Measurements from ENCODE around the gene CPZ.

The CPZ gene

GRCh38 chr4:8639777-8640720 is 47.5 kb downstream of the CPZ start:
- H3K4me3 ChIP-seq (ENCODE audit: low read length): no peak overlapping the region
- H3K36me3 ChIP-seq (ENCODE audit: control insufficient read depth, insufficient read depth, low read length): no peaks in the 10 kb centered on the region
- no peaks in the 10 kb centered on the region; the same call in 1 of the 2 replicates for H3K4me1 ChIP-seq (ENCODE audit: control insufficient read depth, insufficient read depth, low read length)
- no peak for DNase-seq (ENCODE audit: low read depth, low spot score)
- no CpG with 5 or more reads among the region's 26 CpGs for WGBS (ENCODE audit: insufficient coverage, insufficient read length)
- H3K27me3 ChIP-seq (ENCODE audit: control insufficient read depth, insufficient read depth, low read length): no peaks in the 10 kb centered on the region
- no peaks in the 10 kb centered on the region for H3K9me3 ChIP-seq (ENCODE audit: control insufficient read depth, insufficient read depth, low read length)
- H3K27ac ChIP-seq (ENCODE audit: low read length): no peak overlapping the region

GRCh38 chr4:8640816-8641215 is 48.3 kb downstream of the CPZ start:
- Histone ChIP-seq H3K9me3 (ENCODE audit: control insufficient read depth, insufficient read depth, low read length) (no peaks in the 10 kb centered on the region), H3K4me3 (ENCODE audit: low read length) (no peak overlapping the region), H3K36me3 (ENCODE audit: control insufficient read depth, insufficient read depth, low read length) (no peaks in the 10 kb centered on the region), H3K27me3 (ENCODE audit: control insufficient read depth, insufficient read depth, low read length) (no peaks in the 10 kb centered on the region), H3K27ac (ENCODE audit: low read length) (no peak overlapping the region), H3K4me1 (ENCODE audit: control insufficient read depth, insufficient read depth, low read length) (no peaks in the 10 kb centered on the region; the same call in 1 of the 2 replicates)
- DNase-seq (ENCODE audit: low read depth, low spot score): no peak
- WGBS (ENCODE audit: insufficient coverage, insufficient read length): no CpG with 5 or more reads among the region's 11 CpGs

- H3K4me3 ChIP-seq (ENCODE audit: low read length): no peak overlapping the region
- DNase-seq (ENCODE audit: low read depth, low spot score): no peak
- H3K9me3 ChIP-seq (ENCODE audit: control insufficient read depth, insufficient read depth, low read length): no peaks in the 10 kb centered on the region
- no peaks in the 10 kb centered on the region for H3K36me3 ChIP-seq (ENCODE audit: control insufficient read depth, insufficient read depth, low read length)
- no peaks in the 10 kb centered on the region; the same call in 1 of the 2 replicates for H3K4me1 ChIP-seq (ENCODE audit: control insufficient read depth, insufficient read depth, low read length)
- no CpG with 5 or more reads among the region's 15 CpGs for WGBS (ENCODE audit: insufficient coverage, insufficient read length)
- no peaks in the 10 kb centered on the region for H3K27me3 ChIP-seq (ENCODE audit: control insufficient read depth, insufficient read depth, low read length)
- H3K27ac ChIP-seq (ENCODE audit: low read length): no peak overlapping the region
Observed at GRCh38 chr4:8641256-8641655, 48.7 kb downstream of the CPZ start.

- Histone ChIP-seq H3K36me3 (ENCODE audit: control insufficient read depth, insufficient read depth, low read length) (no peaks in the 10 kb centered on the region), H3K9me3 (ENCODE audit: control insufficient read depth, insufficient read depth, low read length) (no peaks in the 10 kb centered on the region), H3K27me3 (ENCODE audit: control insufficient read depth, insufficient read depth, low read length) (no peaks in the 10 kb centered on the region), H3K27ac (ENCODE audit: low read length) (no peak overlapping the region), H3K4me1 (ENCODE audit: control insufficient read depth, insufficient read depth, low read length) (no peaks in the 10 kb centered on the region; the same call in 1 of the 2 replicates), H3K4me3 (ENCODE audit: low read length) (no peak overlapping the region)
- WGBS (ENCODE audit: insufficient coverage, insufficient read length): no CpG with 5 or more reads among the region's 16 CpGs
- DNase-seq (ENCODE audit: low read depth, low spot score): no peak
Observed at GRCh38 chr4:8641931-8642650, 49.5 kb downstream of the CPZ start.

- H3K27me3 ChIP-seq (ENCODE audit: control insufficient read depth, insufficient read depth, low read length): no peaks in the 10 kb centered on the region
- no CpG with 5 or more reads among the region's 12 CpGs for WGBS (ENCODE audit: insufficient coverage, insufficient read length)
- H3K36me3 ChIP-seq (ENCODE audit: control insufficient read depth, insufficient read depth, low read length): no peaks in the 10 kb centered on the region
- H3K4me1 ChIP-seq (ENCODE audit: control insufficient read depth, insufficient read depth, low read length): no peaks in the 10 kb centered on the region; the same call in 1 of the 2 replicates
- DNase-seq (ENCODE audit: low read depth, low spot score): no peak
- no peaks in the 10 kb centered on the region for H3K9me3 ChIP-seq (ENCODE audit: control insufficient read depth, insufficient read depth, low read length)
- H3K4me3 ChIP-seq (ENCODE audit: low read length): no peak overlapping the region
- no peak overlapping the region for H3K27ac ChIP-seq (ENCODE audit: low read length)
Observed at GRCh38 chr4:8642651-8643321, 50.2 kb downstream of the CPZ start.

GRCh38 chr4:8643441-8643840 is 50.9 kb downstream of the CPZ start:
- Histone ChIP-seq H3K4me3 (ENCODE audit: low read length) (no peak overlapping the region), H3K36me3 (ENCODE audit: control insufficient read depth, insufficient read depth, low read length) (no peaks in the 10 kb centered on the region), H3K27ac (ENCODE audit: low read length) (no peak overlapping the region), H3K9me3 (ENCODE audit: control insufficient read depth, insufficient read depth, low read length) (no peaks in the 10 kb centered on the region), H3K4me1 (ENCODE audit: control insufficient read depth, insufficient read depth, low read length) (no peaks in the 10 kb centered on the region; the same call in 1 of the 2 replicates), H3K27me3 (ENCODE audit: control insufficient read depth, insufficient read depth, low read length) (no peaks in the 10 kb centered on the region)
- WGBS (ENCODE audit: insufficient coverage, insufficient read length): no CpG with 5 or more reads among the region's 6 CpGs
- DNase-seq (ENCODE audit: low read depth, low spot score): no peak

- no peaks in the 10 kb centered on the region; the same call in 1 of the 2 replicates for H3K4me1 ChIP-seq (ENCODE audit: control insufficient read depth, insufficient read depth, low read length)
Observed at GRCh38 chr4:8643986-8644385, 51.4 kb downstream of the CPZ start.

GRCh38 chr4:8644461-8644891 is 51.9 kb downstream of the CPZ start:
- H3K27ac ChIP-seq (ENCODE audit: low read length): no peak overlapping the region
- H3K4me3 ChIP-seq (ENCODE audit: low read length): no peak overlapping the region
- H3K27me3 ChIP-seq (ENCODE audit: control insufficient read depth, insufficient read depth, low read length): no peaks in the 10 kb centered on the region
- WGBS (ENCODE audit: insufficient coverage, insufficient read length): no CpG with 5 or more reads among the region's 9 CpGs
- no peak for DNase-seq (ENCODE audit: low read depth, low spot score)
- H3K36me3 ChIP-seq (ENCODE audit: control insufficient read depth, insufficient read depth, low read length): no peaks in the 10 kb centered on the region
- H3K9me3 ChIP-seq (ENCODE audit: control insufficient read depth, insufficient read depth, low read length): no peaks in the 10 kb centered on the region
- no peaks in the 10 kb centered on the region; the same call in 1 of the 2 replicates for H3K4me1 ChIP-seq (ENCODE audit: control insufficient read depth, insufficient read depth, low read length)

More at GRCh38 chr4:8643986-8644385, 51.4 kb downstream of the CPZ start:
- H3K27me3 ChIP-seq (ENCODE audit: control insufficient read depth, insufficient read depth, low read length): no peaks in the 10 kb centered on the region
- DNase-seq (ENCODE audit: low read depth, low spot score): no peak
- no peak overlapping the region for H3K27ac ChIP-seq (ENCODE audit: low read length)
- no peak overlapping the region for H3K4me3 ChIP-seq (ENCODE audit: low read length)
- WGBS (ENCODE audit: insufficient coverage, insufficient read length): no CpG with 5 or more reads among the region's 22 CpGs
- no peaks in the 10 kb centered on the region for H3K9me3 ChIP-seq (ENCODE audit: control insufficient read depth, insufficient read depth, low read length)
- no peaks in the 10 kb centered on the region for H3K36me3 ChIP-seq (ENCODE audit: control insufficient read depth, insufficient read depth, low read length)

- no CpG with 5 or more reads among the region's 22 CpGs for WGBS (ENCODE audit: insufficient coverage, insufficient read length)
- Histone ChIP-seq H3K4me3 (ENCODE audit: low read length) (no peak overlapping the region), H3K9me3 (ENCODE audit: control insufficient read depth, insufficient read depth, low read length) (no peaks in the 10 kb centered on the region), H3K36me3 (ENCODE audit: control insufficient read depth, insufficient read depth, low read length) (no peaks in the 10 kb centered on the region), H3K27me3 (ENCODE audit: control insufficient read depth, insufficient read depth, low read length) (no peaks in the 10 kb centered on the region), H3K4me1 (ENCODE audit: control insufficient read depth, insufficient read depth, low read length) (no peaks in the 10 kb centered on the region; the same call in 1 of the 2 replicates), H3K27ac (ENCODE audit: low read length) (no peak overlapping the region)
- no peak for DNase-seq (ENCODE audit: low read depth, low spot score)
Observed at GRCh38 chr4:8644966-8645752, 52.6 kb downstream of the CPZ start.
